A549 treated with DMSO at 1 μM for 4 hours (cell line): ENCODE results near the gene USH1G. TPM values are rescaled to one million over a fixed set of nuclear protein-coding genes. Genes with fewer than 3 reads are reported as not detected.

Experiments used
- total RNA-seq: library from RNA; stranded (reverse); fragments of 200-300 nt; extraction: Qiagen RNA extraction; gene quantifications from 5 replicates; pipeline ENCODE4 v1.2.3, GENCODE V29; 2022; ENCODE audit warnings: low read depth

Gene USH1G
- 0.02 to 0.11 TPM (median 0.06 TPM) in 5 replicates for total RNA-seq

DNA sequence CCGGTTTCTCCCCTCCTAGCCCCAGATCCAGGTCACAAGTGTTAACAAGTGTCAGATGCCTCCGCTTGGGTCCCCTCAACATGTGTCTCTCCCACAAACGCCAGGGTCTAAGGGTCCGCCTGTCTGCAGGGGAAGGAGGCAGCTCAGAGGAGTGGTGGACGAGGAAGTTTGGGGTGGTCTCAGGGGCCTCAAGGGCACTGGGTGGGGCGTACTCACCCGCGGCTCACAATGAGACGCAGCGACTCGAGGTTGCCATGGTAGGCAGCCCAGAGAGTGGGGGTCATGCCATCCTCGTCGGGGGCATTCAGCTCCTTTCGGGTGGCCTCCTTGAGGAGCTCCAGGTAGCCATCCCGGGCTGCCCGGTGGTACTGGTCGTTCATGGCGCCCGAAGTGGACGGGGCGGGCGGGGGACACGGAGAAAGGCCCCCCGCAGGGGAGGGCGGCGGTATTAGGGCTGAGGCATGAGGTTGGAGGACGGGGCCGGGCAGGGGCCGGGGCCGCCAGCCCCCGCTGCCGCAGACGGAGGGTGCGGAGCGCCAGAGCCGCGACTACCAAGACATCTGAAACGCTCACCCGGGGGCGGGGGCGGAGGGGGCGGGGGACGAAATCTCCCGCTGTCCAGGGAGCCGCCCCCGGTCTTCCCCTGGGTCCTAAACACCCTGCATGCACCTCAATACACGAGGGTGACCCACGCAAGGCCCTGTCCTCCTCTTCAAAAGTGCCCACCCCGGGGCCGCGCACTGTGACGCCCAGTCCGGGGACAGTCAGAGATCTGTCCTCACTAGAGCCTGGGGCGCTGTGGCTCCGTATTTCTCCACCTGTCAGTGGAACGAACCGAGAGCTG is at the start of gene USH1G:
Gene USH1G (minus strand): TSS at position 562 of the 844 bp plus-strand sequence. CDS start 182 bp downstream, at position 380.

DNA sequence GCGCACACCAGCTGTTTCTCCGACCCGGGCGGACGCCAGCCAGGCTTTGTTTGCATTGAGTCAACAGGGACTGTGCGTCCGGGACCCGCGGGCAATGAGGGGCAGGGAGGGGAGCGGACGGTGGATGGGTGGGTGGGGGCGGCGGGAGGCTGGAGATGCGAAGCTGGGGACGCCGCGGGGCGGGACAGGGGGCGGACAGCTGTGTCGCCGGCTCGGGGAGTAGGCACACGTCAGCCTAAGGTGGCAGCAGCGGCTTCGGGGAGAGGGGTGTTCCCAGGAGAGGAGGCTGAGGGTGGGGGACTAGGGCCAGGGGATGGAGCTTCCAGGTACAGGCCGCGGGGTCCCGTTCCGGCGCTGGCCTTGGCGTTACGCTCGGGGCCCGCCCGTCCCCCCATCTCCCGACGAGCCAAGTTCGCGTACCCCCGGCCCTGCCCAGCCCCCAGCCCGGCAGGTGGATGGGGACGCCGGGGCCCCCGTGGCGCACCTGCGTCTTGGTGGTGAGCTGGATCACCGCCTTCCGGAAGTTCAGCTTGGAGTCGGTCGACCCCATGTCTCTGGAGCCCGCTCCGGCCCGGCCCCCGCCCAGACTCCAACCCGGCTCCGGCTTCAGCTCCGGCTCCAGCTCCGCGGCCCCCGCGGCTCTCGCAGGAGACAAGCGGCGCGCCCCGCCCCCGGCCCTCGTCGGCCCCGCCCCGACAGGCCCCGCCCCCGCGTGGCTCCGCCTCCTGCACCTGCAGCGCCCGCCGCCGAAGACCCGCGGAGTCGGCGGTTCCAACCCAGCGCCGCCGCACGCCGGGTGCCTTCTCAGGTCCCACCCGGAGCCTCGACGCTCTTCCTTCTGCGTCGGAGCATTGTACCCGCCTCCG is 49.3 kb upstream of the USH1G start, which contains the start of gene HID1:
Gene HID1 (minus strand): TSS at position 653 of the 866 bp plus-strand sequence. CDS start 103 bp downstream, at position 550.

DNA sequence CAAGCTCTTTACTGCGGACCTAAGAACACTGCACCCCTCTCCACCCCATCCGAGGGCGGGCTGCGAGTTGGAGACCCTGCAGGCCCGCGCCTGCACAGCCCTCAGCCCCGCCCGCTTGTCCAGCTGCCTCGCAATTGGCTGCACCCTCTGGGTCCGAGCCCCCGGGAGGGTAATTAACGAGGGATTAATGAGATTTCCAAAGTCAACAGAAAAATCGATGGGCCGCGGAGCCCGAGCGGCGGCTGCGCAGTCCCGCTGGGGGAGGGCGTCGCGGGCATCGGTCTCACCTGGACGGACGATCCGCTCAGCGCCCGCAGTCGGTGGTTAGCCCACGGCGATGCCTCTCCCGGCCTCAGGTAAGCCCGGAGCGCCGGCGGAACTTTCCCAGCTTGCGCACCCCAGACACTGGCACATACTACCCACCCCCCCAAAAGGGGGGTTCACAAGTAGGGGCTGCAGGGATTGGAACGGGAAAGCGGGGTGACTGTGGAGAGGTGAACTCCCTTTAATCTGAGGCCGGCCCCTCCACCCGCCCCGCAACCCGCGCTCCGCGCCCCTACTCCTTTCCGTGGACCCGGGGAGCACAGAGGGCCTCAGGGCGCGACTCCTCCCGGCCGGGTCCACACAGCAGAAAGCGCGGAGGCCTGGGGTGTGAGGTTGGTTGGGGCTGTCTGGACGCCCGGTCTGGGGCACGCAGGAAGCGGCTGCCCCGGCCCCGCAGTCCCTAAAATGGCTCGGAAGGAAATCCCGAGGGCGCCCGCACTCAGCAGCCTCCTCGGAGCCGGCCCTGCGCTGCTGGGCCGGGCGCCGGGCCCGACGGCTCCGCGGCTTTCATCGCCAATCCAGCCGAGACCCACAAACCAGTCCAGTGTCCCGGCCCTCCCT is 12.8 kb upstream of the USH1G start, which contains the start of gene OTOP3:
Gene OTOP3 (plus strand): TSS at position 314 of the 885 bp plus-strand sequence. CDS start 24 bp downstream, at position 338.

DNA sequence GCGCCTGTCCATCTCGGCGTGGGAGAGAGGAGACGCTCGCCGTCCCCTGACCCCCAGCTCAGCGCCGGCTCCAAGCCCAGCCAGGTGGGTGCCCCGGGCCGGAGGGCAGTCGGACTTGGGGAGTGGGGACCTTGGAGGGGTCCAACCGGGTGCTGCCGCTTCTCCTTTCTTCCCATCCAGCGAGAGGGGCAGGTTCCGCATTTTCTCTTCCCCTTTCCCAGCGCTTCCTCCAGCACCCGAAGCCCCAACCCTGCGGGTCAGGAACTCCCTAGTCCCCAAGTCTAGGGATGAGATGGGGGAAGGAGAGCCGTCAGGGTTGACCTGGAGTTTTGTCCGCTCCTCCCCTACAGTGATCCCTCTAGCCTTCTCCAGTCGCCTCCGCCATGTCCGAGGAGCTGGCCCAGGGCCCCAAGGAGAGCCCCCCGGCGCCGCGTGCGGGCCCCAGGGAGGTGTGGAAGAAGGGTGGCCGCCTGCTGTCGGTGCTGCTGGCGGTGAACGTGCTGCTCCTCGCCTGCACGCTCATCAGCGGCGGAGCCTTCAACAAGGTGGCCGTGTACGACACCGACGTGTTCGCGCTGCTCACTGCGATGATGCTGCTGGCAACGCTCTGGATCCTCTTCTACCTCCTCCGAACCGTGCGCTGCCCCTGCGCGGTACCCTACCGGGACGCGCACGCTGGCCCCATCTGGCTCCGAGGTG is 1.3 kb upstream of the USH1G start, which contains the start of gene OTOP2:
Gene OTOP2 (plus strand): TSS at position 24 of the 699 bp plus-strand sequence. CDS start 360 bp downstream, at position 384.

DNA sequence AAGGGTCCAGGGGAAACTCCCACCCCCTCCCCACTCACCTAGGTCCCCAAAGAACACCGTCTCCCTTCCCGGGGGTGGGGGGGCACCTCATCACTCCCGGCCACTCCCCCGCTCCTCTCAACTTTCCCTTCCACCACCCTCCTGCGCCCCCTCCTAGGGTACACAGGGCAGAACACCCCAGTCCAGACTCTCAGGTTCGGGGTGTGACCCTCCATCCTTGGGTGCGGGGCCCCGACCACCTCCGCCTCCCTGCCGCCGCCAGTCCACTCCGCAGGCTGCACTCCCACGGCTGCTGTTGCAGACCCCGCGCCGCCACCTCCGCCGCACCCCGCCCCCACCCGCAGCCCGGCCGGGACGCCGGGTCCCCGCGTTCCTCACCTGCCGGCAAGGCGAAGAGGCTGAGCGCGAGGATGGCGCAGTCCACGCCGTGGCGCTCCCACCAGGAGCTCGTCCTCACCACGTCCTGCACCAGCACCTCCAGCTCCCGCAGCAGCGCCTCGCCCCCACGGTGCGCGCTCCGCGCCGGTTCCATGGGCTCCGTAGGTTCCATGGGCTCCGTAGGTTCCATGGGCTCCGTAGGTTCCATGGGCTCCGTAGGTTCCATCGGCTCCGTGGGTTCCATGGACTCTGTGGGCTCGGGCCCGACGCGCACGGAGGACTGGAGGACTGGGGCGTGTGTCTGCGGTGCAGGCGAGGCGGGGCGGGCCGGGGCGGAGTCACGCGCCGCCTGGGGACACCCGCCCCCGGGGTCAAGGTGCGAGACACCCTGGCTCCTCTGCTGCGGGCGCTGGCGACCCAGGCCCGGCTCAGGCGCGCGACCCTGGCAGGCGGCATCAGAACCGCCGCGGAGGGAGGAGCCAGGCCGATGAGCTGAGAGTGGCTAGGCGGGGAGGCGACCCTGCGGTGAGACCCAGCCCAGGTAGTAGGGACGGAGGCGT is 29.8 kb downstream of the USH1G start, which contains the start of gene FADS6:
Gene FADS6 (minus strand): TSS at position 660 of the 938 bp plus-strand sequence. CDS start 38 bp downstream, at position 622.

DNA sequence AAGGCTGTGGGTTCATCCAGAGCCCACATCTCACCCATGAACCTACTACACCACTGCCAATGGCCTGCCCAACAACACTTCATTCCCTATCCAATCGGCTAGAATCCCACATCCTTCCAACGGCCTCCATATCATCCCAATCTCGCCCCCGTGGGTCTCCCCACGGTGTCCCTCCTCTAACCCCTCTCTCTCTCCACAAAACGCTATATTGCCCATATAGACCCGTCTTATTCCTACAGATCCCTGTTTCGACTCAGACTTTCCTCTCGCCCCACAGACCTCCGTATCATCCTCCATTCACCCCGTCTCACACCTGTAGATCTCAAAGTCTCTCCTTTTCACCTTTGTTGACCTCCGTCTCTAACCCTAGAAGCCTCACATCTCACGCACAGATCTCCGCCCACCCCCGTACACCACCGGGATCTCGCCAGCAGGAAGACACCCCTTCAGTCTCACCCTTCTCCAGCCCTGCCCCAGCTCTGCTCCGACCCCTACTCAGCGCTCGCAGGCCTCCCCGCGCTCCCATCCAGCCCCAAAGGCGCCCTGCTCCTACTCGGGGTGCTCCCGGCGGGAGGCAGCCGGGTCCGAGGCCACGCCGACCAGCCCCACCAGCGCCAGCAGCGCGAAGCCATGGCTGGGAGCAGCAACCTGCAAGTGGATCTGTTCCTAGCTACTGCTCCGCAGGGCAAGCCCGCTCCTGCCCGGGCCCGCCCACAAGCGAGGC is 50.6 kb downstream of the USH1G start, which contains the start of gene FDXR:
Gene FDXR (minus strand): TSS at position 682 of the 724 bp plus-strand sequence. CDS start 50 bp downstream, at position 632.

Other genes starting within 250 kb of the USH1G start
- gene CD300LF, start 210.3 kb downstream of the USH1G start, total RNA-seq: not detected in 5 replicates
- gene RAB37, start 186.0 kb downstream of the USH1G start, total RNA-seq: 0.99 to 1.6 TPM (median 1.3 TPM) in 5 replicates
- 35.8 to 49.4 TPM (median 45.3 TPM) in 5 replicates for gene NHERF1, start 174.6 kb downstream of the USH1G start, total RNA-seq
- gene NAT9, start 146.9 kb downstream of the USH1G start, total RNA-seq: 52.1 to 64.3 TPM (median 56.3 TPM) in 5 replicates
- 0.06 to 0.61 TPM (median 0.23 TPM) in 5 replicates for gene GRIN2C, start 63.4 kb downstream of the USH1G start, total RNA-seq
- gene FDXR, start 50.3 kb downstream of the USH1G start, total RNA-seq: 54.9 to 76.2 TPM (median 59.9 TPM) in 5 replicates
- 0.10 TPM in 1 of 5 replicates, not detected in the others for gene FADS6, start 29.6 kb downstream of the USH1G start, total RNA-seq
- 0.06 to 0.18 TPM (median 0.07 TPM) in 5 replicates for gene OTOP2, start 1.0 kb upstream of the USH1G start, total RNA-seq
- not detected in 5 replicates for gene OTOP3, start 12.6 kb upstream of the USH1G start, total RNA-seq
- 6.3 to 7.3 TPM (median 7.2 TPM) in 5 replicates for gene HID1, start 49.5 kb upstream of the USH1G start, total RNA-seq
- 35.3 to 50.0 TPM (median 44.7 TPM) in 5 replicates for gene CDR2L, start 64.4 kb upstream of the USH1G start, total RNA-seq
- gene MRPL58, start 89.4 kb upstream of the USH1G start, total RNA-seq: 74.1 to 83.2 TPM (median 79.3 TPM) in 5 replicates
- 451 to 527 TPM (median 489 TPM) in 5 replicates for gene ATP5PD, start 123.7 kb upstream of the USH1G start, total RNA-seq
- 28.0 to 29.8 TPM (median 29.0 TPM) in 5 replicates for gene KCTD2, start 124.0 kb upstream of the USH1G start, total RNA-seq
- 23.9 to 31.5 TPM (median 27.3 TPM) in 5 replicates for gene SLC16A5, start 164.7 kb upstream of the USH1G start, total RNA-seq
- gene ARMC7, start 186.7 kb upstream of the USH1G start, total RNA-seq: 14.9 to 20.8 TPM (median 17.9 TPM) in 5 replicates
- gene NT5C, start 208.5 kb upstream of the USH1G start, total RNA-seq: 83.2 to 128 TPM (median 117 TPM) in 5 replicates
- 789 to 884 TPM (median 813 TPM) in 5 replicates for gene JPT1, start 231.3 kb upstream of the USH1G start, total RNA-seq